ENCODE results near the gene POLR2M. TPM values are rescaled to one million over a fixed set of nuclear protein-coding genes. Genes with fewer than 3 reads are reported as not detected.

Gene POLR2M
- polyA plus RNA-seq, 1 of the 3 experiments (the other 2 are of a cell fraction), result 160 TPM

- CTCF ChIA-PET, result interaction anchor here (1.0 to 2.6 kb wide), 3 partner anchors 16 to 390 kb away, joined by 4 to 7 read pairs (median 5); no protein-coding TSS in a partner anchor
- H3K4me2 ChIP-seq, result no peak overlapping the region
- 93% methylated on average over 1 of the region's 1 CpG for WGBS (ENCODE audit: low lambda C conversion rate)
- no peaks in the 10 kb centered on the region for H3K9me3 ChIP-seq
- H3K9ac ChIP-seq, result no peak overlapping the region
- no peaks in the 10 kb centered on the region for H3K79me2 ChIP-seq (ENCODE audit: insufficient read depth)
- H3K36me3 ChIP-seq (replicated peaks in 1 of 2; ENCODE audit: control insufficient read depth in 1 of 2, insufficient read depth in 2 of 2, low read length in 1 of 2), result no peaks in the 10 kb centered on the region
- no peaks in the 10 kb centered on the region for H3K27me3 ChIP-seq (ENCODE audit: insufficient read depth)
- no peak for DNase-seq
- no peaks in the 10 kb centered on the region for H3F3A ChIP-seq (replicated peaks; ENCODE audit: insufficient read depth)
- TF ChIP-seq GABPA (IDR thresholded peaks at IDR 0.05; ENCODE audit: low read depth) (no peak), ELF1 (IDR thresholded peaks at IDR 0.05) (no peak), MAX (IDR thresholded peaks at IDR 0.05; ENCODE audit: low read depth) (no peak), SMC3 (IDR thresholded peaks at IDR 0.05; ENCODE audit: low read depth, low read length) (no peak), TEAD4 (IDR thresholded peaks at IDR 0.05; ENCODE audit: borderline replicate concordance, insufficient read depth) (no peak), CTCF (IDR thresholded peaks at IDR 0.05) (no peak)
- POLR2A ChIA-PET, result no interaction called here
- no peaks in the 10 kb centered on the region for H4K20me1 ChIP-seq (ENCODE audit: insufficient read depth)
- no peak overlapping the region for H3K27ac ChIP-seq (ENCODE audit: low read depth in 2 of 2, low read length in 1 of 2)
- no peaks in the 10 kb centered on the region for H3K9me2 ChIP-seq
- H2AFZ ChIP-seq (ENCODE audit: low read depth), result no peak overlapping the region
- H3K4me1 ChIP-seq (ENCODE audit: control insufficient read depth in 1 of 2, insufficient read depth in 2 of 2, low read depth in 1 of 2, low read length in 1 of 2), result 0 out of 4 replicates have a peak, but pooled peaks cover 0 to 3% of the 10 kb centered on the region in 2 experiments
- H3K4me3 ChIP-seq (ENCODE audit: low read depth in 2 of 2, low read length in 1 of 2), result no peak overlapping the region
Observed at GRCh38 chr15:57681011-57681410, 25.5 kb upstream of the POLR2M start.

GRCh38 chr15:57683481-57683880 is 23.0 kb upstream of the POLR2M start:
- DNase-seq, result no peak

More at GRCh38 chr15:57683481-57683880, 23.0 kb upstream of the POLR2M start:
- Histone ChIP-seq H3F3A (replicated peaks; ENCODE audit: insufficient read depth) (no peaks in the 10 kb centered on the region), H3K36me3 (replicated peaks in 1 of 2; ENCODE audit: control insufficient read depth in 1 of 2, insufficient read depth in 2 of 2, low read length in 1 of 2) (no peaks in the 10 kb centered on the region), H4K20me1 (ENCODE audit: insufficient read depth) (no peaks in the 10 kb centered on the region), H2AFZ (ENCODE audit: low read depth) (no peak overlapping the region), H3K9ac (no peak overlapping the region), H3K9me2 (no peaks in the 10 kb centered on the region), H3K27me3 (ENCODE audit: insufficient read depth) (no peaks in the 10 kb centered on the region), H3K4me2 (no peak overlapping the region), H3K27ac (ENCODE audit: low read depth in 2 of 2, low read length in 1 of 2) (no peak overlapping the region), H3K4me3 (ENCODE audit: low read depth in 2 of 2, low read length in 1 of 2) (no peak overlapping the region), H3K4me1 (ENCODE audit: control insufficient read depth in 1 of 2, insufficient read depth in 2 of 2, low read depth in 1 of 2, low read length in 1 of 2) (0 out of 4 replicates have a peak, but pooled peaks cover 0 to 3% of the 10 kb centered on the region in 2 experiments), H3K79me2 (ENCODE audit: insufficient read depth) (no peaks in the 10 kb centered on the region), H3K9me3 (no peaks in the 10 kb centered on the region)
- TF ChIP-seq MXI1 (IDR thresholded peaks at IDR 0.05; ENCODE audit: low read depth, low read length), result no peak
- TF ChIP-seq ZBTB33 (IDR thresholded peaks at IDR 0.05; ENCODE audit: borderline replicate concordance, low read depth), result no peak
- TF ChIP-seq EZH2phosphoT487 (IDR thresholded peaks at IDR 0.05; ENCODE audit: borderline replicate concordance, low read depth), result no peak
- TF ChIP-seq USF2 (IDR thresholded peaks at IDR 0.05; ENCODE audit: borderline replicate concordance, low read depth, low read length), result no peak
- no peak for TF ChIP-seq RFX5 (IDR thresholded peaks at IDR 0.05; ENCODE audit: low read length)
- TF ChIP-seq CTCF (IDR thresholded peaks at IDR 0.05), result no peak
- no peak for TF ChIP-seq NRF1 (IDR thresholded peaks at IDR 0.05; ENCODE audit: low read depth, low read length)
- POLR2A ChIA-PET, result interaction anchor here (0.6 kb wide), 1 partner anchor 139 kb away, joined by 3 read pairs; no protein-coding TSS in a partner anchor
- WGBS (ENCODE audit: low lambda C conversion rate), result 74% methylated on average over 1 of the region's 1 CpG
- CTCF ChIA-PET, result interaction anchor here (0.7 to 2.6 kb wide), 2 partner anchors 387 to 499 kb away, joined by 3 to 7 read pairs; no protein-coding TSS in a partner anchor

All from SK-N-SH (cell line).